Measurements from ENCODE around the gene SIRT1.

DNA sequence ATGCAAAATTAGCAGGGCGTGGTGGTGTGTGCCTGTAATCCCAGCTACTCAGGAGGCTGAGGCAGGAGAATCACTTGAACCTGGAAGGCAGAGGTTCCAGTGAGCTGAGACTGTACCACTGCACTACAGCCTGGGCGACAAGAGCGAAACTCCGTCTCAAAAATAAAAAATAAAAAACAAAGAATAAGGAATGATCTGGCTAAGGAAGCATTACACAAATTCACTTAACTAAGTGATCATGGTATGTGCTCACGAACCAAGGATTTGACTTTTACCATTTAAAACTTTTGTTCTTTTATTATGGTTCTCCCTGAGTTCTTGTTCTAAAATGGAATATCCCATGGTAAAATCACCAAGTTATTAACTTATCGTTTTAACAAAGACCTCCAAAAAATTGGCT lies 71.2 kb downstream of the SIRT1 start:
- TF ChIP-seq CTCF (IDR thresholded peaks at IDR 0.05) (no peak), POLR2AphosphoS5 (IDR thresholded peaks at IDR 0.05) (no peak), EP300 (IDR thresholded peaks at IDR 0.05) (no peak)
